VCaP (cell line): ENCODE measurements around the gene F7.

ENCODE experiments used
- H3K27ac ChIP-seq: fragments of 450-650 bp; 2 replicates; pipeline ENCODE4 v1.5.1; 2017
- TF ChIP-seq, protein P1 (sequence below): fragments of 450-650 bp; conservative IDR thresholded peaks from 2 replicates; pipeline ENCODE4 v1.5.1; 2017; ENCODE audit warnings: mild to moderate bottlenecking, moderate library complexity

F7 gene

DNA sequence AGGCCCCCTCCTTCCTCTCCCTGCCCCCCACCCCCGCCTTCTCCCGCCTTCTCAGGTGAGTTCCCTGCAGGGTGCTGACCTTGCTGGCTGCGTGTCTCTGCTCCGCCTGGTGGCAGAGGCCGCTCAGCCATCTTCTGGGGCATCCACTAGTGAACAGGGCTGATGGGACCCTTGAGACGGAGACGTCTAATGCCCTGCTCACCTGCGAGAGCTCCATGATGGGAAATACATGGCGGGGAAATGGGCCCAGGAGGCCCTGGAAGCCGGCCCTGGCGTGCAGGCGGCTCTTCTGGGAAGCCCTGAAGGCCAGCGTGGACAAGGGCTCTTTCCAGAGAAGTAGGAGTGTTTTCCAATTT lies 15.2 kb upstream of the F7 start:
- H3K27ac ChIP-seq, result no peak overlapping the region
- TF ChIP-seq, protein P1, sequence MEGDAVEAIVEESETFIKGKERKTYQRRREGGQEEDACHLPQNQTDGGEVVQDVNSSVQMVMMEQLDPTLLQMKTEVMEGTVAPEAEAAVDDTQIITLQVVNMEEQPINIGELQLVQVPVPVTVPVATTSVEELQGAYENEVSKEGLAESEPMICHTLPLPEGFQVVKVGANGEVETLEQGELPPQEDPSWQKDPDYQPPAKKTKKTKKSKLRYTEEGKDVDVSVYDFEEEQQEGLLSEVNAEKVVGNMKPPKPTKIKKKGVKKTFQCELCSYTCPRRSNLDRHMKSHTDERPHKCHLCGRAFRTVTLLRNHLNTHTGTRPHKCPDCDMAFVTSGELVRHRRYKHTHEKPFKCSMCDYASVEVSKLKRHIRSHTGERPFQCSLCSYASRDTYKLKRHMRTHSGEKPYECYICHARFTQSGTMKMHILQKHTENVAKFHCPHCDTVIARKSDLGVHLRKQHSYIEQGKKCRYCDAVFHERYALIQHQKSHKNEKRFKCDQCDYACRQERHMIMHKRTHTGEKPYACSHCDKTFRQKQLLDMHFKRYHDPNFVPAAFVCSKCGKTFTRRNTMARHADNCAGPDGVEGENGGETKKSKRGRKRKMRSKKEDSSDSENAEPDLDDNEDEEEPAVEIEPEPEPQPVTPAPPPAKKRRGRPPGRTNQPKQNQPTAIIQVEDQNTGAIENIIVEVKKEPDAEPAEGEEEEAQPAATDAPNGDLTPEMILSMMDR, result no peak

DNA sequence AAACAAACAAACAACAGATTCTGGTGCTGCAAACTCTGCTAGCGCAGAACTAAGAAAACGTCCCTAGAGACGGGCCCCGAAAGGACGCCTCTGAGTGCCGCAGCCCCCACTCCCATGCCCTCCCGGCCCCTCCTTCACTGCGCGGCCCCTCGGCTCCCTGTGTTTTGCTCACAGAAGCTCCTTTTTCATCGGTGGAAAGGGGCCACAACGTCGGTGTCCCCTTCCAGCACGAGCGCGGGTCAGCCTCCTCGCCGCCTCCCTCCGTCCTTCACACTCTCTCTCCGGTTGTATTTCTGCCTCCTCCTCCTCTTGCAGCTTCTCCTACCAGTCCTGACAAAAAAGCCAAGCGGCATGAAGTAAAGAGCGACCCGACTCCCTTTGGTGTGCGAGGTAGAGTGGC lies 14.8 kb upstream of the F7 start:
- no peak overlapping the region for H3K27ac ChIP-seq
- TF ChIP-seq, protein P1, result no peak

DNA sequence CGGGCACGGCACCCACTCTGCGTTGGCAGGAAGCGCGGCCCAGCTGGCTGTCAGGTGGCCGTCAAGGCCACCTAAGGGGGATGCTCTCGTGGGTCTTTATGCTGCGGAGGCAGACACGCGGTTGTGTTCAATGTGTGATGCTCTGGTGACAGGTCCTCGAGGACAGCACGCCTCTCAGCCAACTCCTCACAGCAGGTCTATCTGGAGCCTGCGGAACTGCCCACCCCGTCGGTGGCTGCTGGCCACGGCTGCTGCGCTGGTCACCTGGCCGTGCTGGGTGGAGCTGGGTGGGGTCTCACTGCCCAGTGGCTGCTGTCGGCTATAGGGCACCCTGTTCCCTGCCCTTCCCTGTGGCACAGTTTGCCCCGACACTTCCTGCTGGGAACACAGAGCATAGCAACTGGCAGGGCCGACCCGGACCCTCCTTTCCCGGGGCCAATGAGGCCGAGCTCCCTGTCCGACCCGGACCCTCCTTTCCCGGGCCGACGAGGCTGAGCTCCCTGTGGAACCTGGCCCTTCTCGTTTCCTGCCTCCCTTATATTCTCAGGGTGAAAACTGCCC lies 14.3 kb upstream of the F7 start:
- no peak overlapping the region for H3K27ac ChIP-seq
- TF ChIP-seq, protein P1, result no peak

DNA sequence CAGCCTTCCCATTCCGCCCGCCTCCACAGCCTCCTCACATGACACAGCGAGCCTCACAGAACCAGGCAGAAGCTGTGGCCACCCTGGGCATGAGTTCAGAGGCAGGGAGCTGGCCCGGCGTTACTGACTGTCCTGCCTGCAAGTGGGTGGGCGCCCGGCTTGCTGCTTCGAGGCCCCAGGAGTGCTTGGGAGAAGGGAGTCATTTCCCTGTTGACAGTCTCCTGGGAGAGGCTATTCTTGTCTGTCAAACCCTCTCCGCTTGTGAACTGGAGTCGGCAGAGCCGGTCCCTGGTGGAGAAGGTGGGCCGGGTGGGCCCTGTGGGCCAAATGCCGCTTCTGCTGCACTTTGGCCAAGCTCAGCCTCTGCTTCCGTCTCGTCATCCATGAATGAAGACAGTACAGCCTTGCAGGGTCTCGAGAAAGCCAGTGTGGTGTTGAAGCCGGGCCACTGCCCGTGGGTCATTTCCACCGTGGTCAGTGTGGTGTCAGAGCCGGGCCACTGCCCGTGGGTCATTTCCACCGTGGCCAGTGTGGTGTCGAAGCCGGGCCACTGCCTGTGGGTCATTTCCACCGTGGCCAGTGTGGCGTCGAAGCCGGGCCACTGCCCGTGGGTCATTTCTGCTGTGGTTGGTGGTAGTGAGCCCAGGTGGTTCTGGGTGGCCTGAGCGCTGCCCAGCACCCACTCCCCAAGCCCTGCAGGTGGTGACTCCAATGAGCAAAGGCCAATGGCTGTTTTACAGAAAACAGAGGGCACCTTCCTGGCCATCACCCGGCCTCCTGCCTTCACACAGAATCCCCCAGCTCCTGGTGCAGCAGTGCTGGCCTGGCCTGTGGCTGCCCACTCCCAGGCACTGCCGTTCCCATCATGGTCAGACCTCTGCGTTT lies 13.5 kb upstream of the F7 start:
- no peak overlapping the region for H3K27ac ChIP-seq
- TF ChIP-seq, protein P1, result no peak

DNA sequence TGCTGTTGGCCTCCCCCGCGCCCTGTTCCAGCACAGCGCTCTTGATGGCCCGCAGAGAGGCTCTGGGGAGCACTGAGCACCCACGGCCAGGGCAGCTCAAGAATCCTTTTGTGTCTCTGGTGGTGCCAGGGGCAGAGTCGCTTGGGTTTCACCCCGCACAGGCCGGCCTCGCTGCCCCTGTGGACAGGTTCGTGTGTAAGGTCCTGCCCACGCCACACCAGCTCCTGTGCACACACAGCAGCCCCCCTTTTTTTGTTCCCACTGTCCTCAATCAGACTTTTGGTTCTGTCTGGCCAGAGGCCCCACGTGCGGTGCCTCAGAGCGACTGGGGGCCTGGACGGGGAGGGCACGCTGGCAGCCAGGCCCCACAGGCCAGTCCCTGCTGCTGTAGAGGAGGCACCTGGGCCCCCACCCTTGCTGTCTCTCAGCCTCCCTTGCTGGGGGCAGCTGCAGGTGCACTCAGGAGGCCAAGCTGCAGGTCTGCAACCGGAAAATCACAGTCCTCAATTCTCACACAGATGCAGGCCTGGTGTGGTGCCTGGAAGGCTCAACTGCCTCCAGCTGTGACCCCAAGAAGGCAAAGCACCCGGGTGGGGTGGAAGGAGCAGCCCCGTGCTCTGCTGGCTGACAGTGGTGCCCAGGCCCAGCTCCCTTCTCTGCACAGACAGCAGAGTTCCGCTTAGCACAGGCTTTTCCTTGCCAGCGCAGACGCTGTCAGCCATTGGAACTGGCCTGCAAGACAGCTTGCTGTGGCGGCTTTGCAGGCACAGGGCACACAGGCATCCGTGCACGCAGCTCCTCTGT lies 12.6 kb upstream of the F7 start:
- no peak overlapping the region for H3K27ac ChIP-seq
- TF ChIP-seq, protein P1, result no peak

DNA sequence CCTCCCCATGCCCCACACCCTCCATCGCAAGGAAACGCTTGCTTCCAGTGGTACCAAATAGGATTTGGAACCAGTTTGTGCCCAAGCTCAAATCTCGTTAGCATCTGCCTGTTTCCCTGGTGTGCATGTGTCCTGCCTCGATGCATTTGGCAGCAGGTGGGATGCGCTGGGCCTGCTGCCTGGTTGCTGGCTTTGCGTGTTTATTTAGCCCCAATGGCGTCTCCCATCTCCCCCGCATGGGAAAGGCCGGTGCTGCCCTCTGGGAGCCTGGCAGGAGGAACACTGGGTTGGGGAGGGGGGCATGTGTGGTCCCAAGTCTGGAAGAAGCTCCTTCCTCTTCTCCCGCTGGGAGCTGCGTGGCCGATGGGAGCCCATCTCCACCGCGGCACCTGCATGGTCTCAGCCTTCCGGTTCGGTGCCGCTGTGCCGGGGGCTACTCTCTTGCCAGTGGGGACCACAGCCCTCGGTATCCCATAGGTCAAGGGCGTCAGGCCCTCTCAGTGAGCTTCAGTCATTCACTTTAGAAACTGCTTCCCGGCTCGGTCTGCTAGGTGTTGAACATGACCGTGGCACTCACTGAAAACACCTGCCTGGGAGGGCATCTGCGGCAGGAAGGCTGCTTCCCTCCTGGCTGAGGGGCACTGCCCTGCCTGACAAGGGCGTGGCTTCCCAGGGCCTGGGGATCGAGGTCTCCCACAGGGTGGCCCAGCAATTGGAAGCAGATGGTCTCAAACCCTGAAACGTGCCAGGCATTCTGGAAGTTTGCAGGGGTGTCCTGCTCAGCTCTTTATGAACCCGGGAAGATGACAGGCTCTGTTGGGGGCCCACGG lies 11.8 kb upstream of the F7 start:
- no peak overlapping the region for H3K27ac ChIP-seq
- TF ChIP-seq, protein P1, result no peak

DNA sequence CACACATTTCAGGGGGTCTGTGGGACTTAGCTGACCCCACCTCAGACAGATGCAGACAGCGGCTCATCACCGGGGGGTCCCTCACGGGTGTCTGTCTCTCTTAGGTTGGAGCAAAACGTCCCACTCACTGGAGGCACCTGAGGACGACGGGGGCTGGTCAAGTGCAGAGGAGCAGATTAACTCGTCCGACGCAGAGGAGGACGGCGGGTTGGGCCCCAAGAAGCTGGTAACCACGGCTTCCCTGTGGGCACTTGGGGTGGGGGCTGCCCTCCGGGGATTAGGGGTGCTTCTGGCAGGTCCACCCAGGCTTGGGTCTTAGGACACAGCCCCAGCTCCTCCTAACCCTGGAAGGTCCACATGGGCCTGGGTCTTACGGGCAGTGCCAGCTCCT lies 11.2 kb upstream of the F7 start:
- TF ChIP-seq, protein P1, result no peak
- H3K27ac ChIP-seq, result no peak overlapping the region
